ENCODE data around the gene PKIG. TPM values are rescaled to one million over a fixed set of nuclear protein-coding genes. Genes with fewer than 3 reads are reported as not detected.

The PKIG gene
- total and polyA plus RNA-seq, 9 donors: 37.0 to 114 (median 49.9) TPM

- Histone ChIP-seq H3K27ac (peak overlapping the region in 1 of 2 donors; percentile 6), H3K27me3 (no peaks in the 10 kb centered on the region), H3K9me3 (no peaks in the 10 kb centered on the region), H3K36me3 (no peaks in the 10 kb centered on the region), H3K4me1 (ENCODE audit: insufficient read depth) (peaks cover 4% of the 10 kb centered on the region), H3K4me3 (no peak overlapping the region)
- intact Hi-C loops (cut with DNase I): loop anchor here (5.0 to 10.0 kb wide), 7 partner anchors 82 to 400 kb away; partner anchors contain the start of genes TTPAL (in 3 of the 4) and OSER1 (in 1 of the 4)
- DNase-seq: peak in 1 of 5 donors; percentile 36
- TF ChIP-seq POLR2A (IDR thresholded peaks at IDR 0.05) (no peak), EP300 (IDR thresholded peaks at IDR 0.05) (no peak)
- TF ChIP-seq, protein P1, sequence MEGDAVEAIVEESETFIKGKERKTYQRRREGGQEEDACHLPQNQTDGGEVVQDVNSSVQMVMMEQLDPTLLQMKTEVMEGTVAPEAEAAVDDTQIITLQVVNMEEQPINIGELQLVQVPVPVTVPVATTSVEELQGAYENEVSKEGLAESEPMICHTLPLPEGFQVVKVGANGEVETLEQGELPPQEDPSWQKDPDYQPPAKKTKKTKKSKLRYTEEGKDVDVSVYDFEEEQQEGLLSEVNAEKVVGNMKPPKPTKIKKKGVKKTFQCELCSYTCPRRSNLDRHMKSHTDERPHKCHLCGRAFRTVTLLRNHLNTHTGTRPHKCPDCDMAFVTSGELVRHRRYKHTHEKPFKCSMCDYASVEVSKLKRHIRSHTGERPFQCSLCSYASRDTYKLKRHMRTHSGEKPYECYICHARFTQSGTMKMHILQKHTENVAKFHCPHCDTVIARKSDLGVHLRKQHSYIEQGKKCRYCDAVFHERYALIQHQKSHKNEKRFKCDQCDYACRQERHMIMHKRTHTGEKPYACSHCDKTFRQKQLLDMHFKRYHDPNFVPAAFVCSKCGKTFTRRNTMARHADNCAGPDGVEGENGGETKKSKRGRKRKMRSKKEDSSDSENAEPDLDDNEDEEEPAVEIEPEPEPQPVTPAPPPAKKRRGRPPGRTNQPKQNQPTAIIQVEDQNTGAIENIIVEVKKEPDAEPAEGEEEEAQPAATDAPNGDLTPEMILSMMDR (IDR thresholded peaks at IDR 0.05): no peak
- WGBS, 3 donors: 72 to 81% (median 75%) methylated on average over 14 of the region's 14 CpGs
These were observed 32.1 kb downstream of the PKIG start for GRCh38 chr20:44614525-44614924.

GRCh38 chr20:44615169-44615791 is 32.9 kb downstream of the PKIG start:
- 36 to 47% (median 42%) methylated on average over 7 to 10 of the region's 10 CpGs for WGBS, 3 donors
- intact Hi-C loops (cut with DNase I): loop anchor here in 3 of 4 donors (10.0 kb wide), 4 partner anchors 140 to 400 kb away; partner anchors contain the start of genes TTPAL (in 2 of the 3) and OSER1 (in 1 of the 3)
- no peaks in the 10 kb centered on the region for H3K4me1 ChIP-seq (ENCODE audit: insufficient read depth)
- TF ChIP-seq EP300 (IDR thresholded peaks at IDR 0.05) (no peak), POLR2A (IDR thresholded peaks at IDR 0.05) (no peak)
- TF ChIP-seq, protein P1 (IDR thresholded peaks at IDR 0.05): no peak
- peak in 3 of 5 donors; percentile 41 to 55 (median 42) for DNase-seq
- no peaks in the 10 kb centered on the region for H3K9me3 ChIP-seq
- H3K36me3 ChIP-seq: no peaks in the 10 kb centered on the region
- no peak overlapping the region for H3K4me3 ChIP-seq
- H3K27ac ChIP-seq: peak overlapping the region in 1 of 2 donors; percentile 6
- no peaks in the 10 kb centered on the region for H3K27me3 ChIP-seq

- Histone ChIP-seq H3K27ac (no peak overlapping the region), H3K4me1 (ENCODE audit: insufficient read depth) (no peaks in the 10 kb centered on the region), H3K36me3 (no peaks in the 10 kb centered on the region), H3K27me3 (no peaks in the 10 kb centered on the region), H3K9me3 (no peaks in the 10 kb centered on the region), H3K4me3 (no peak overlapping the region)
- TF ChIP-seq, protein P1 (IDR thresholded peaks at IDR 0.05): no peak
- TF ChIP-seq EP300 (IDR thresholded peaks at IDR 0.05) (no peak), POLR2A (IDR thresholded peaks at IDR 0.05) (no peak)
- 83 to 88% (median 86%) methylated on average over 14 of the region's 14 CpGs for WGBS, 3 donors
- no peak for DNase-seq
- intact Hi-C loops (cut with DNase I): loop anchor here in 3 of 4 donors (10.0 kb wide), 4 partner anchors 141 to 401 kb away; partner anchors contain the start of genes TTPAL (in 2 of the 3) and OSER1 (in 1 of the 3)
These were observed 33.7 kb downstream of the PKIG start for GRCh38 chr20:44615876-44616603.

GRCh38 chr20:44616604-44616964 is 34.2 kb downstream of the PKIG start:
- no peak for DNase-seq
- Histone ChIP-seq H3K36me3 (no peaks in the 10 kb centered on the region), H3K4me3 (no peak overlapping the region), H3K9me3 (no peaks in the 10 kb centered on the region), H3K27me3 (no peaks in the 10 kb centered on the region), H3K27ac (no peak overlapping the region), H3K4me1 (ENCODE audit: insufficient read depth) (no peaks in the 10 kb centered on the region)
- intact Hi-C loops (cut with DNase I): loop anchor here in 3 of 4 donors (10.0 kb wide), 4 partner anchors 142 to 402 kb away; partner anchors contain the start of genes TTPAL (in 2 of the 3) and OSER1 (in 1 of the 3)
- TF ChIP-seq EP300 (IDR thresholded peaks at IDR 0.05) (no peak), POLR2A (IDR thresholded peaks at IDR 0.05) (no peak)
- TF ChIP-seq, protein P1 (IDR thresholded peaks at IDR 0.05): no peak
- 73 to 77% (median 75%) methylated on average over 14 of the region's 14 CpGs for WGBS, 3 donors

All from ovary (tissue), 9 donors.